Measurements from ENCODE around the gene GPS1.

Gene GPS1

GRCh38 chr17:82080048-82080788 is 28.5 kb downstream of the GPS1 start:
- H3K4me3 ChIP-seq (ENCODE audit: low read length in 2 of 2): no peak overlapping the region
- H3K4me1 ChIP-seq (ENCODE audit: control insufficient read depth in 2 of 2, insufficient read depth in 2 of 2, low read length in 2 of 2): no peaks in the 10 kb centered on the region
- no peaks in the 10 kb centered on the region for H3K27me3 ChIP-seq (ENCODE audit: control insufficient read depth in 2 of 2, insufficient read depth in 2 of 2, low read length in 2 of 2)
- H3K9ac ChIP-seq (ENCODE audit: low read depth in 1 of 2, low read length in 2 of 2): no peak overlapping the region
- no peak overlapping the region for H3K27ac ChIP-seq (ENCODE audit: low read depth in 2 of 2, low read length in 2 of 2)
- no peaks in the 10 kb centered on the region for H3K9me3 ChIP-seq (ENCODE audit: control insufficient read depth in 2 of 2, low read length in 2 of 2)
- peaks cover 34 to 49% of the 10 kb centered on the region in 2 donors for H3K36me3 ChIP-seq (ENCODE audit: control insufficient read depth in 2 of 2, insufficient read depth in 2 of 2, low read length in 2 of 2)

GRCh38 chr17:82080789-82081464 is 29.2 kb downstream of the GPS1 start:
- no peaks in the 10 kb centered on the region for H3K9me3 ChIP-seq (ENCODE audit: control insufficient read depth in 2 of 2, low read length in 2 of 2)
- no peak overlapping the region for H3K27ac ChIP-seq (ENCODE audit: low read depth in 2 of 2, low read length in 2 of 2)
- H3K4me3 ChIP-seq (ENCODE audit: low read length in 2 of 2): no peak overlapping the region
- H3K4me1 ChIP-seq (ENCODE audit: control insufficient read depth in 2 of 2, insufficient read depth in 2 of 2, low read length in 2 of 2): no peaks in the 10 kb centered on the region
- no peaks in the 10 kb centered on the region for H3K27me3 ChIP-seq (ENCODE audit: control insufficient read depth in 2 of 2, insufficient read depth in 2 of 2, low read length in 2 of 2)
- H3K36me3 ChIP-seq (ENCODE audit: control insufficient read depth in 2 of 2, insufficient read depth in 2 of 2, low read length in 2 of 2): peaks cover 37 to 55% of the 10 kb centered on the region in 2 donors
- H3K9ac ChIP-seq (ENCODE audit: low read depth in 1 of 2, low read length in 2 of 2): no peak overlapping the region

- no peak overlapping the region for H3K4me3 ChIP-seq (ENCODE audit: low read length in 2 of 2)
- peaks cover 41 to 60% of the 10 kb centered on the region in 2 donors for H3K36me3 ChIP-seq (ENCODE audit: control insufficient read depth in 2 of 2, insufficient read depth in 2 of 2, low read length in 2 of 2)
- H3K27ac ChIP-seq (ENCODE audit: low read depth in 2 of 2, low read length in 2 of 2): no peak overlapping the region
- H3K27me3 ChIP-seq (ENCODE audit: control insufficient read depth in 2 of 2, insufficient read depth in 2 of 2, low read length in 2 of 2): no peaks in the 10 kb centered on the region
- no peaks in the 10 kb centered on the region for H3K9me3 ChIP-seq (ENCODE audit: control insufficient read depth in 2 of 2, low read length in 2 of 2)
- H3K9ac ChIP-seq (ENCODE audit: low read depth in 1 of 2, low read length in 2 of 2): no peak overlapping the region
- H3K4me1 ChIP-seq (ENCODE audit: control insufficient read depth in 2 of 2, insufficient read depth in 2 of 2, low read length in 2 of 2): no peaks in the 10 kb centered on the region
These were observed 29.8 kb downstream of the GPS1 start for GRCh38 chr17:82081546-82081945.

- H3K27ac ChIP-seq (ENCODE audit: low read depth in 2 of 2, low read length in 2 of 2): no peak overlapping the region
- H3K4me3 ChIP-seq (ENCODE audit: low read length in 2 of 2): no peak overlapping the region
- no peak overlapping the region for H3K9ac ChIP-seq (ENCODE audit: low read depth in 1 of 2, low read length in 2 of 2)
- no peaks in the 10 kb centered on the region for H3K27me3 ChIP-seq (ENCODE audit: control insufficient read depth in 2 of 2, insufficient read depth in 2 of 2, low read length in 2 of 2)
- no peaks in the 10 kb centered on the region for H3K9me3 ChIP-seq (ENCODE audit: control insufficient read depth in 2 of 2, low read length in 2 of 2)
- peaks cover 43 to 64% of the 10 kb centered on the region in 2 donors for H3K36me3 ChIP-seq (ENCODE audit: control insufficient read depth in 2 of 2, insufficient read depth in 2 of 2, low read length in 2 of 2)
- H3K4me1 ChIP-seq (ENCODE audit: control insufficient read depth in 2 of 2, insufficient read depth in 2 of 2, low read length in 2 of 2): no peaks in the 10 kb centered on the region
These were observed 30.3 kb downstream of the GPS1 start for GRCh38 chr17:82081966-82082365.

GRCh38 chr17:82082456-82082855 is 30.8 kb downstream of the GPS1 start:
- H3K27me3 ChIP-seq (ENCODE audit: control insufficient read depth in 2 of 2, insufficient read depth in 2 of 2, low read length in 2 of 2): no peaks in the 10 kb centered on the region
- no peak overlapping the region for H3K4me3 ChIP-seq (ENCODE audit: low read length in 2 of 2)
- no peaks in the 10 kb centered on the region for H3K9me3 ChIP-seq (ENCODE audit: control insufficient read depth in 2 of 2, low read length in 2 of 2)
- H3K4me1 ChIP-seq (ENCODE audit: control insufficient read depth in 2 of 2, insufficient read depth in 2 of 2, low read length in 2 of 2): no peaks in the 10 kb centered on the region
- no peak overlapping the region for H3K9ac ChIP-seq (ENCODE audit: low read depth in 1 of 2, low read length in 2 of 2)
- no peak overlapping the region for H3K27ac ChIP-seq (ENCODE audit: low read depth in 2 of 2, low read length in 2 of 2)
- peaks cover 48 to 68% of the 10 kb centered on the region in 2 donors for H3K36me3 ChIP-seq (ENCODE audit: control insufficient read depth in 2 of 2, insufficient read depth in 2 of 2, low read length in 2 of 2)

GRCh38 chr17:82083009-82083408 is 31.3 kb downstream of the GPS1 start:
- Histone ChIP-seq H3K27me3 (ENCODE audit: control insufficient read depth in 2 of 2, insufficient read depth in 2 of 2, low read length in 2 of 2) (no peaks in the 10 kb centered on the region), H3K36me3 (ENCODE audit: control insufficient read depth in 2 of 2, insufficient read depth in 2 of 2, low read length in 2 of 2) (peaks cover 50 to 74% of the 10 kb centered on the region in 2 donors), H3K4me3 (ENCODE audit: low read length in 2 of 2) (no peak overlapping the region), H3K4me1 (ENCODE audit: control insufficient read depth in 2 of 2, insufficient read depth in 2 of 2, low read length in 2 of 2) (no peaks in the 10 kb centered on the region), H3K9me3 (ENCODE audit: control insufficient read depth in 2 of 2, low read length in 2 of 2) (no peaks in the 10 kb centered on the region), H3K9ac (ENCODE audit: low read depth in 1 of 2, low read length in 2 of 2) (no peak overlapping the region), H3K27ac (ENCODE audit: low read depth in 2 of 2, low read length in 2 of 2) (no peak overlapping the region)

- peaks cover 57 to 78% of the 10 kb centered on the region in 2 donors for H3K36me3 ChIP-seq (ENCODE audit: control insufficient read depth in 2 of 2, insufficient read depth in 2 of 2, low read length in 2 of 2)
- no peaks in the 10 kb centered on the region for H3K4me1 ChIP-seq (ENCODE audit: control insufficient read depth in 2 of 2, insufficient read depth in 2 of 2, low read length in 2 of 2)
- H3K27me3 ChIP-seq (ENCODE audit: control insufficient read depth in 2 of 2, insufficient read depth in 2 of 2, low read length in 2 of 2): no peaks in the 10 kb centered on the region
- H3K9ac ChIP-seq (ENCODE audit: low read depth in 1 of 2, low read length in 2 of 2): no peak overlapping the region
- no peaks in the 10 kb centered on the region for H3K9me3 ChIP-seq (ENCODE audit: control insufficient read depth in 2 of 2, low read length in 2 of 2)
- no peak overlapping the region for H3K27ac ChIP-seq (ENCODE audit: low read depth in 2 of 2, low read length in 2 of 2)
- no peak overlapping the region for H3K4me3 ChIP-seq (ENCODE audit: low read length in 2 of 2)
These were observed 32.0 kb downstream of the GPS1 start for GRCh38 chr17:82083533-82084359.

- Histone ChIP-seq H3K9ac (ENCODE audit: low read depth in 1 of 2, low read length in 2 of 2) (no peak overlapping the region), H3K4me1 (ENCODE audit: control insufficient read depth in 2 of 2, insufficient read depth in 2 of 2, low read length in 2 of 2) (no peaks in the 10 kb centered on the region)
These were observed 32.8 kb downstream of the GPS1 start for GRCh38 chr17:82084373-82085030.

GRCh38 chr17:82085031-82085861 is 33.5 kb downstream of the GPS1 start:
- no peak overlapping the region for H3K4me3 ChIP-seq (ENCODE audit: low read length in 2 of 2)
- no peaks in the 10 kb centered on the region for H3K27me3 ChIP-seq (ENCODE audit: control insufficient read depth in 2 of 2, insufficient read depth in 2 of 2, low read length in 2 of 2)
- no peak overlapping the region for H3K9ac ChIP-seq (ENCODE audit: low read depth in 1 of 2, low read length in 2 of 2)
- no peaks in the 10 kb centered on the region for H3K9me3 ChIP-seq (ENCODE audit: control insufficient read depth in 2 of 2, low read length in 2 of 2)
- H3K4me1 ChIP-seq (ENCODE audit: control insufficient read depth in 2 of 2, insufficient read depth in 2 of 2, low read length in 2 of 2): no peaks in the 10 kb centered on the region
- no peak overlapping the region for H3K27ac ChIP-seq (ENCODE audit: low read depth in 2 of 2, low read length in 2 of 2)
- peaks cover 53 to 78% of the 10 kb centered on the region in 2 donors for H3K36me3 ChIP-seq (ENCODE audit: control insufficient read depth in 2 of 2, insufficient read depth in 2 of 2, low read length in 2 of 2)

More at GRCh38 chr17:82084373-82085030, 32.8 kb downstream of the GPS1 start:
- Histone ChIP-seq H3K36me3 (ENCODE audit: control insufficient read depth in 2 of 2, insufficient read depth in 2 of 2, low read length in 2 of 2) (peaks cover 53 to 80% of the 10 kb centered on the region in 2 donors), H3K27ac (ENCODE audit: low read depth in 2 of 2, low read length in 2 of 2) (no peak overlapping the region), H3K4me3 (ENCODE audit: low read length in 2 of 2) (no peak overlapping the region), H3K27me3 (ENCODE audit: control insufficient read depth in 2 of 2, insufficient read depth in 2 of 2, low read length in 2 of 2) (no peaks in the 10 kb centered on the region), H3K9me3 (ENCODE audit: control insufficient read depth in 2 of 2, low read length in 2 of 2) (no peaks in the 10 kb centered on the region)
